ENCODE measurements around the gene C11orf52.

GRCh38 chr11:111911563-111912401, 6.9 kb upstream of the C11orf52 start, which contains the start of gene CRYAB:
- TF ChIP-seq, protein P1, sequence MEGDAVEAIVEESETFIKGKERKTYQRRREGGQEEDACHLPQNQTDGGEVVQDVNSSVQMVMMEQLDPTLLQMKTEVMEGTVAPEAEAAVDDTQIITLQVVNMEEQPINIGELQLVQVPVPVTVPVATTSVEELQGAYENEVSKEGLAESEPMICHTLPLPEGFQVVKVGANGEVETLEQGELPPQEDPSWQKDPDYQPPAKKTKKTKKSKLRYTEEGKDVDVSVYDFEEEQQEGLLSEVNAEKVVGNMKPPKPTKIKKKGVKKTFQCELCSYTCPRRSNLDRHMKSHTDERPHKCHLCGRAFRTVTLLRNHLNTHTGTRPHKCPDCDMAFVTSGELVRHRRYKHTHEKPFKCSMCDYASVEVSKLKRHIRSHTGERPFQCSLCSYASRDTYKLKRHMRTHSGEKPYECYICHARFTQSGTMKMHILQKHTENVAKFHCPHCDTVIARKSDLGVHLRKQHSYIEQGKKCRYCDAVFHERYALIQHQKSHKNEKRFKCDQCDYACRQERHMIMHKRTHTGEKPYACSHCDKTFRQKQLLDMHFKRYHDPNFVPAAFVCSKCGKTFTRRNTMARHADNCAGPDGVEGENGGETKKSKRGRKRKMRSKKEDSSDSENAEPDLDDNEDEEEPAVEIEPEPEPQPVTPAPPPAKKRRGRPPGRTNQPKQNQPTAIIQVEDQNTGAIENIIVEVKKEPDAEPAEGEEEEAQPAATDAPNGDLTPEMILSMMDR (IDR thresholded peaks at IDR 0.05), result no peak
- TF ChIP-seq POLR2A (IDR thresholded peaks at IDR 0.05), result no peak

Measured in Peyer's patch (tissue), 4 donors.